NCI-H226 (cell line): ENCODE measurements around the gene RAB14.
"Not testable (repeated sequence)": the region's sequence is repeated elsewhere in the genome, so short reads cannot be mapped to it uniquely, and the experiment has no call there.

Experiments used
- DNase-seq: peaks from one replicate; pipeline ENCODE4 v3.0.0-alpha.2; 2015

Gene RAB14

DNA sequence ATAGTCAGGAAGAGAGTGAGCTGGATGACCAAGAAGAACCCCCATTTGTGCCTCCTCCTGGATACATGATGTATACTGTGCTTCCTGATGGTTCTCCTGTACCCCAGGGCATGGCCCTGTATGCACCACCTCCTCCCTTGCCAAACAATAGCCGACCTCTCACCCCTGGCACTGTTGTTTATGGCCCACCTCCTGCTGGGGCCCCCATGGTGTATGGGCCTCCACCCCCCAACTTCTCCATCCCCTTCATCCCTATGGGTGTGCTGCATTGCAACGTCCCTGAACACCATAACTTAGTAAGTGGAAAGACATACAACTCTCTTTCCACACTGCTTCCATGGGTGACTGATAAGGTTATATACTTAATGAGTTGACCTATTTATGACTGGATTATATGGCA is 51.5 kb downstream of the RAB14 start:
- DNase-seq = no peak

GRCh38 chr9:121144482-121144881 is 57.2 kb downstream of the RAB14 start:
- no peak for DNase-seq

DNA sequence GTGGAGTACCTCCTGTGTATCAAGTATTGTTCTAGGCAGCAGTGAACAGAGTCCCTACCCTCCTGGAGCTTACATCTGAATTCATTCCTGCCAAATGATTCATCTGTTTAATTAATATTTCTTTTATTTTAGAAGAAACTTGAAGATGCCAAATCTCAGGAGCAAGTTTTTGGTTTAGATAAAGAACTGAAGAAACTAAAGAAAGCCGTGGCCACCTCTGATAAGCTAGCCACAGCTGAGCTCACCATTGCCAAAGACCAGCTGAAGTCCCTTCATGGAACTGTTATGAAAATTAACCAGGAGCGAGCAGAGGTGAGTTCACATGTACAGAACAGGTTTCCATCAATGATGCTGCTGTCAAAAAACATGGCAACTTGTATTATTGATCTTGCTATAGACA is 57.9 kb downstream of the RAB14 start:
- DNase-seq = no peak

GRCh38 chr9:121141706-121142105 is 60.0 kb downstream of the RAB14 start:
- DNase-seq = no peak

DNA sequence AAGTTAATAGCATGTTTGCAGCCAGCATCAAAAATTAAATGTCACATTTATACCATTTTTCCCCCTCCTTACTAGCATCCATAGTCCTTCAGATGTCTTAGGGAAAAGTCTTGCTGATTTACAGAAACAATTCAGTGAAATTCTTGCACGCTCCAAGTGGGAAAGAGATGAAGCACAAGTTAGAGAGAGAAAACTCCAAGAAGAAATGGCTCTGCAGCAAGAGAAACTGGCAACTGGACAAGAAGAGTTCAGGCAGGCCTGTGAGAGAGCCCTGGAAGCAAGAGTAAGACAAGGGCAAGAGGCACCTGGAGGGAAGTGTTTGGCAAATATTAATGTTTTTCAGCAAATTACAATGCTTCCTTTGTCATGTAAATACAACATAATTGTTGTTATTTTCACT is 60.4 kb downstream of the RAB14 start:
- no peak for DNase-seq

DNA sequence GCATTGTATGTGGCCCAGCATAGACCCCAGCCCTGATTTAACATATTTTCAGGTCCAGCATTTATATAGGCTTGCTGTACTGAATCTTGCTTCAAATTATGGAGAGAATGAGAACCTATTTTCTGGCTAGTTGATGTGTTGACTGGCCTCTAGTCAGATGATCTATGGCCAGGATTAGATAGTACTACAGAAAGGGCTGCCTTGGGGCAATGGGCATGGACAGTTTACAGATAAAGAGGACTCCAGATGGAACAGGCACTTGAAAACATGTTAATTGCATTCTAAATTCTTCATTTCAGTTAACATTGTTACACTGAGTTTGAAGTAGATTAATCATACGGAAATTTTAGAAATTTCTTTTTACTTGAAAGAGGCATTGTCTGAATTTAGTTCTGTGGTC is 61.5 kb downstream of the RAB14 start:
- DNase-seq = no peak

DNA sequence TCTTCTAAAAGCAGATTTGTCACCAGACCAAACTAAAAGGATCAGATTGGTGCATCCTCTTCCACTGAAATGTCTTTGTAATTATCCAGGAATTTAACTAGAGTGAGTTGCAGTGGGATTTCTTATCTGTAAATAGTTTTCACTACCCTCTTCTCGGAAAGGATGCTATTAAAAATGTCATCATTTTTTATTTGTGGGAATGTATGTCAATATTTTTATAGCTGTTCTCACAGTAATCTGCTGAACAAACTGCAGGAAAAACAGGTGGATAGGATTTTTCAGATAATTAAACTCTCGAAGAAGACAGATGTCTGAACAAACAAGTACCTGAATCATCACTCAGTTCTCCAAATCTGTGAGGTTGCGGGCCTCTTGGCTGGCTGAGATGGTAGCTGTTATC is 62.7 kb downstream of the RAB14 start:
- DNase-seq = no peak

DNA sequence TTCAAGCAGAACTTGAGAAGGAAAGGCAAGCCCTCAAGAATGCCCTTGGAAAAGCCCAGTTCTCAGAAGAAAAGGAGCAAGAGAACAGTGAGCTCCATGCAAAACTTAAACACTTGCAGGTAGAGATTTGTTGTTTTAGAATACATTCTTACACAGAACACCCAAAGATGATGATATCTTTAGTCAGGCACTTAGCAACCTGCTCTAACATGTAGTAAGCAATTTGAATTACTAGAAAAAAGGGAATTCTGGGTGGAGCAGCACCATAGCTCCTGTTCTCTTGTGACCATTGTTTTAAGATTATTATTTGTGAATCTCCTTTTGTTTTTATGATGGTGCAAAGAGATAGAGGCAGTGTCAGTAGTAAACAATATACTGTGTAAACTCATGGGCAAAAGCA is 63.1 kb downstream of the RAB14 start:
- no peak for DNase-seq

- no peak for DNase-seq
Observed at GRCh38 chr9:121135642-121136041, 66.0 kb downstream of the RAB14 start.

DNA sequence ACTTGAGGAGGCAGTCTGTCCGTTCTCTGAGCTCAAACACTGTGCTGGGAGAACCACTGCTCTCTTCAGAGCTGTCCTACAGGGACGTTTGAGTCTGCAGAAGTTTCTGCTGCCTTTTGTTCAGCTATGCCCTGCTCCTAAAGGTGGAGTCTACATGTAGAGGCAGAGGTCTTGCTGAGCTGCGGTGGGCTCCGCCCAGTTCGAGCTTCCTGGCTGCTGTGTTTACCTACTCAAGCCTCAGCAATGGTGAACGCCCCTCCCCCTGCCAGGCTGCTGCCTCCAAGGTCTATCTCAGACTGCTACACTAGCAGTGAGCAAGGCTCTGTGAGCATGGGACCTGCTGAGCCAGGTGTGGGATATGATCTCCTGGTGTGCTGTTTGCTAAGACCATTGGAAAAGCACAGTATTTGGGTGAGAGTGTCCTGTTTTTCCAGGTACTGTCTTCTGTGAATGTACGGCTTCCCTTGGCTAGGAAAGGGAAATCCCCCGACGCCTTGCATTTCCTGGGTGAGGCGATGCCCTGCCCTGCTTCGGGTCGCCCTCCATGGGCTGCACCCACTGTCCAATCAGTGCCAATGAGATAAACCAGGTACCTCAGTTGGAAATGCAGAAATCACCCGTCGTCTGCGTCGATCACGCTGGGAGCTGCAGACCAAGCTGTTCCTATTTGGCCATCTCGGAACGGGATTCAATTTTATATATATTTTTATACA is 68.4 kb downstream of the RAB14 start:
- DNase-seq = no peak

DNA sequence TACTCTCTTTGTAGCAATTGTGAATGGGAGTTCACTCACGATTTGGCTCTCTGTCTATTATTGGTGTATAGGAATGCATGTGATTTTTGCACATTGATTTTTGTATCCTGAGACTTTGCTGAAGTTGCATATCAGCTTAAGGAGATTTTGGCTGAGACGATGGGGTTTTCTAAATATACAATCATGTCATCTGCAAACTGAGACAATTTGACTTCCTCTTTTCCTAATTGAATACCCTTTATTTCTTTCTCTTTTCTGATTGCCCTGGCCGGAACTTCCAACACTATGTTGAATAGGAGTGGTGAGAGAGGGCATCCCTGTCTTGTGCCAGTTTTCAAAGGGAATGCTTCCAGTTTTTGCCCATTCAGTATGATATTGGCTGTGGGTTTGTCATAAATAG is 72.3 kb downstream of the RAB14 start:
- not testable (repeated sequence) for DNase-seq
